Liver (tissue), 9 donors: ENCODE data around the gene PDLIM7. TPM values are rescaled to one million over a fixed set of nuclear protein-coding genes. Genes with fewer than 3 reads are reported as not detected.

Source experiments
- DNase-seq: peaks from one replicate; pipeline ENCODE4 v3.0.0-alpha.2; 2017; ENCODE audit warnings: low spot score
- H3K27ac ChIP-seq, 2 donors: one replicate each; pipeline ENCODE4 v1.7.0; 2013; ENCODE audit warnings: inconsistent platforms in 2 of 2, low read length in 2 of 2, control low read depth in 1 of 2, low read depth in 1 of 2, mild to moderate bottlenecking in 1 of 2
- H3K27me3 ChIP-seq, 4 donors: one replicate each; pipeline versions ENCODE4 v1.6.1 to v1.7.0; 2013; ENCODE audit warnings: low read length in 3 of 4, inconsistent platforms in 1 of 4, mild to moderate bottlenecking in 1 of 4, moderate library complexity in 1 of 4; ENCODE audit not compliant: control insufficient read depth in 4 of 4, insufficient read depth in 4 of 4
- H3K36me3 ChIP-seq, 4 donors: one replicate each; pipeline versions ENCODE4 v1.6.1 to v1.7.0; 2013; ENCODE audit warnings: low read length in 3 of 4, mild to moderate bottlenecking in 3 of 4, low read depth in 1 of 4, moderate library complexity in 1 of 4; ENCODE audit not compliant: control insufficient read depth in 4 of 4, insufficient read depth in 3 of 4
- H3K4me1 ChIP-seq, 4 donors: one replicate each; pipeline versions ENCODE4 v1.6.1 to v1.7.0; 2013; ENCODE audit warnings: low read length in 3 of 4, mild to moderate bottlenecking in 3 of 4, moderate library complexity in 1 of 4; ENCODE audit not compliant: control insufficient read depth in 4 of 4, insufficient read depth in 4 of 4
- H3K4me3 ChIP-seq, 3 donors: one replicate each; pipeline versions ENCODE4 v1.6.1 to v1.7.0; 2013; ENCODE audit warnings: low read length in 3 of 3, control low read depth in 1 of 3, low read depth in 1 of 3, mild to moderate bottlenecking in 1 of 3
- H3K9ac ChIP-seq, 2 donors: one replicate each; pipeline ENCODE4 v1.7.0; 2013; ENCODE audit warnings: low read length in 2 of 2, mild to moderate bottlenecking in 2 of 2, moderate library complexity in 2 of 2, control low read depth in 1 of 2, low read depth in 1 of 2
- H3K9me3 ChIP-seq, 4 donors: one replicate each; pipeline versions ENCODE4 v1.6.1 to v1.7.0; 2013; ENCODE audit warnings: low read length in 3 of 4; ENCODE audit not compliant: control insufficient read depth in 4 of 4
- CTCF ChIP-seq: fragments of 150-350 bp; IDR thresholded peaks from 2 replicates; pipeline ENCODE4 v1.5.1; 2017; ENCODE audit warnings: improper control_type of control experiment, low read depth, low read length; ENCODE audit not compliant: missing input control
- FOXA2 ChIP-seq: IDR thresholded peaks from 2 replicates; pipeline ENCODE4 v1.6.1; 2016; ENCODE audit warnings: antibody characterized with exemption
- GABPA ChIP-seq, 2 donors: IDR thresholded peaks in 1 of 2; conservative IDR thresholded peaks in 1 of 2; 2 replicates each; pipeline ENCODE4 v1.6.1; 2016; ENCODE audit warnings: antibody characterized with exemption in 2 of 2, mild to moderate bottlenecking in 1 of 2, moderate library complexity in 1 of 2
- HNF4A ChIP-seq, 2 donors: conservative IDR thresholded peaks; 2 replicates each; pipeline ENCODE4 v1.6.1; 2016; ENCODE audit warnings: antibody characterized with exemption in 2 of 2, mild to moderate bottlenecking in 2 of 2
- HNF4G ChIP-seq: IDR thresholded peaks from 2 replicates; pipeline ENCODE4 v1.6.1; 2016; ENCODE audit warnings: antibody characterized with exemption
- JUND ChIP-seq, 2 donors: IDR thresholded peaks; 2 replicates each; pipeline ENCODE4 v1.6.1; 2016; ENCODE audit warnings: antibody characterized with exemption in 2 of 2
- NR2F2 ChIP-seq: IDR thresholded peaks from 2 replicates; pipeline ENCODE4 v1.6.1; 2016; ENCODE audit warnings: antibody characterized with exemption
- RXRA ChIP-seq, 2 donors: IDR thresholded peaks; 2 replicates each; pipeline ENCODE4 v1.6.1; 2017 to 2018; ENCODE audit warnings: antibody characterized with exemption in 2 of 2, mild to moderate bottlenecking in 1 of 2
- SP1 ChIP-seq: IDR thresholded peaks from 2 replicates; pipeline ENCODE4 v1.6.1; 2018; ENCODE audit warnings: antibody characterized with exemption, mild to moderate bottlenecking
- TAF1 ChIP-seq: conservative IDR thresholded peaks from 2 replicates; pipeline ENCODE4 v1.6.1; 2016; ENCODE audit warnings: antibody characterized with exemption, mild to moderate bottlenecking
- YY1 ChIP-seq: IDR thresholded peaks from 2 replicates; pipeline ENCODE4 v1.6.1; 2016; ENCODE audit warnings: antibody characterized with exemption, mild to moderate bottlenecking
- WGBS: extraction: QIAGEN DNeasy Blood & Tissue Kit; methylation state at CpG from one replicate; pipeline ENCODE4 v1.1.7; 2013; 5-methylcytosine and 5-hydroxymethylcytosine counted together
- polyA plus RNA-seq, 2 donors: library from polyadenylated mRNA; stranded (reverse) in 1 of 2; unstranded in 1 of 2; fragments of 200-250 nt in 1 of 2; fragments of >200 nt in 1 of 2; fragmentation: Nextera tagmentation in 1 of 2; extraction: Ambion mirVana in 1 of 2; gene quantifications; one replicate each; pipeline versions ENCODE4 v1.2.1 to v1.2.3, GENCODE V29; 2013 to 2015
- total RNA-seq, 2 donors: library from RNA; depleted of rRNA; stranded (reverse); fragments of >200 nt; gene quantifications; one replicate each; pipeline ENCODE4 v1.2.3, GENCODE V29; 2014
- TF ChIP-seq, protein P1 (sequence below): IDR thresholded peaks from 2 replicates; pipeline ENCODE4 v1.6.1; 2016; ENCODE audit warnings: antibody characterized with exemption
- TF ChIP-seq, protein P2 (sequence below): IDR thresholded peaks from 2 replicates; pipeline ENCODE4 v1.6.1; 2016; ENCODE audit warnings: antibody characterized with exemption, mild to moderate bottlenecking
- donor health status: healthy.
- donor health status: healthy.
- donor health status: healthy.
- donor health status: healthy.
- donor health status: healthy.

The PDLIM7 gene
- total and polyA plus RNA-seq, 4 donors = 5.5 to 36.0 (median 8.5) TPM

GRCh38 chr5:177434437-177434836, 63.0 kb downstream of the PDLIM7 start (continued):
- TF ChIP-seq, protein P1, sequence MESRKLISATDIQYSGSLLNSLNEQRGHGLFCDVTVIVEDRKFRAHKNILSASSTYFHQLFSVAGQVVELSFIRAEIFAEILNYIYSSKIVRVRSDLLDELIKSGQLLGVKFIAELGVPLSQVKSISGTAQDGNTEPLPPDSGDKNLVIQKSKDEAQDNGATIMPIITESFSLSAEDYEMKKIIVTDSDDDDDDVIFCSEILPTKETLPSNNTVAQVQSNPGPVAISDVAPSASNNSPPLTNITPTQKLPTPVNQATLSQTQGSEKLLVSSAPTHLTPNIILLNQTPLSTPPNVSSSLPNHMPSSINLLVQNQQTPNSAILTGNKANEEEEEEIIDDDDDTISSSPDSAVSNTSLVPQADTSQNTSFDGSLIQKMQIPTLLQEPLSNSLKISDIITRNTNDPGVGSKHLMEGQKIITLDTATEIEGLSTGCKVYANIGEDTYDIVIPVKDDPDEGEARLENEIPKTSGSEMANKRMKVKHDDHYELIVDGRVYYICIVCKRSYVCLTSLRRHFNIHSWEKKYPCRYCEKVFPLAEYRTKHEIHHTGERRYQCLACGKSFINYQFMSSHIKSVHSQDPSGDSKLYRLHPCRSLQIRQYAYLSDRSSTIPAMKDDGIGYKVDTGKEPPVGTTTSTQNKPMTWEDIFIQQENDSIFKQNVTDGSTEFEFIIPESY = no peak

DNA sequence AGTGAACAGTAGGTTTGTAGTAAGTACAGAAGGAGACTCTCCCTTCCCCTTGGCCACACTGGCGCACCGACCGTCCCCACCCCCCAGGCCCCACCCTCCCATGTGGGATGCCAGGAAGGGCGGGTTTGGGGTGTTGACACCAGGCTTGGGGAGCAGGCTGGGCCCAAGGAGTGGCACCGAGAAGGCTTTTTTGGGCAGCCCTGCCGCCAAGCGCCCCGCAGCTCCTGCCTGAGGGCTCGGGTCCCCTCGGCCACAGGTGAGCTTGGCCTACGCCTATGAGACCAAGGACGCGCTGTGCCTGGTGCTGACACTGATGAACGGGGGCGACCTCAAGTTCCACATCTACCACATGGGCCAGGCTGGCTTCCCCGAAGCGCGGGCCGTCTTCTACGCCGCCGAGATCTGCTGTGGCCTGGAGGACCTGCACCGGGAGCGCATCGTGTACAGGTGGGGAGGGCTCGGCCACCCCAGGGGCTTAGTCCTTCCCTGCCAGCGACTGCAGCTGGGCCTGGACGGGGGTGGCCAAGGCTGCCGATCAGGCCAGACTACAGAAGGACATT, 63.7 kb downstream of the PDLIM7 start:
- WGBS = 94% methylated on average over 29 of the region's 29 CpGs
- H3K4me1 ChIP-seq = peaks cover 0 to 6% (median 0%) of the 10 kb centered on the region in 4 donors
- no peak for DNase-seq
- H3K36me3 ChIP-seq = peaks cover 6 to 27% (median 19%) of the 10 kb centered on the region in 4 donors
- H3K9ac ChIP-seq = no peak overlapping the region
- H3K27me3 ChIP-seq = no peaks in the 10 kb centered on the region
- TF ChIP-seq CTCF (no peak), HNF4G (no peak), FOXA2 (no peak), HNF4A (conservative IDR thresholded peaks at IDR 0.05) (no peak), SP1 (no peak), NR2F2 (no peak), YY1 (no peak), GABPA (IDR thresholded peaks at IDR 0.05 in 1 of 2, conservative IDR thresholded peaks at IDR 0.05 in 1 of 2) (no peak), TAF1 (no peak), RXRA (IDR thresholded peaks at IDR 0.05) (no peak), JUND (IDR thresholded peaks at IDR 0.05) (no peak)
- TF ChIP-seq, protein P2, sequence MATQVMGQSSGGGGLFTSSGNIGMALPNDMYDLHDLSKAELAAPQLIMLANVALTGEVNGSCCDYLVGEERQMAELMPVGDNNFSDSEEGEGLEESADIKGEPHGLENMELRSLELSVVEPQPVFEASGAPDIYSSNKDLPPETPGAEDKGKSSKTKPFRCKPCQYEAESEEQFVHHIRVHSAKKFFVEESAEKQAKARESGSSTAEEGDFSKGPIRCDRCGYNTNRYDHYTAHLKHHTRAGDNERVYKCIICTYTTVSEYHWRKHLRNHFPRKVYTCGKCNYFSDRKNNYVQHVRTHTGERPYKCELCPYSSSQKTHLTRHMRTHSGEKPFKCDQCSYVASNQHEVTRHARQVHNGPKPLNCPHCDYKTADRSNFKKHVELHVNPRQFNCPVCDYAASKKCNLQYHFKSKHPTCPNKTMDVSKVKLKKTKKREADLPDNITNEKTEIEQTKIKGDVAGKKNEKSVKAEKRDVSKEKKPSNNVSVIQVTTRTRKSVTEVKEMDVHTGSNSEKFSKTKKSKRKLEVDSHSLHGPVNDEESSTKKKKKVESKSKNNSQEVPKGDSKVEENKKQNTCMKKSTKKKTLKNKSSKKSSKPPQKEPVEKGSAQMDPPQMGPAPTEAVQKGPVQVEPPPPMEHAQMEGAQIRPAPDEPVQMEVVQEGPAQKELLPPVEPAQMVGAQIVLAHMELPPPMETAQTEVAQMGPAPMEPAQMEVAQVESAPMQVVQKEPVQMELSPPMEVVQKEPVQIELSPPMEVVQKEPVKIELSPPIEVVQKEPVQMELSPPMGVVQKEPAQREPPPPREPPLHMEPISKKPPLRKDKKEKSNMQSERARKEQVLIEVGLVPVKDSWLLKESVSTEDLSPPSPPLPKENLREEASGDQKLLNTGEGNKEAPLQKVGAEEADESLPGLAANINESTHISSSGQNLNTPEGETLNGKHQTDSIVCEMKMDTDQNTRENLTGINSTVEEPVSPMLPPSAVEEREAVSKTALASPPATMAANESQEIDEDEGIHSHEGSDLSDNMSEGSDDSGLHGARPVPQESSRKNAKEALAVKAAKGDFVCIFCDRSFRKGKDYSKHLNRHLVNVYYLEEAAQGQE = no peak
- H3K4me3 ChIP-seq = no peak overlapping the region
- no peaks in the 10 kb centered on the region for H3K9me3 ChIP-seq
- H3K27ac ChIP-seq = no peak overlapping the region

Other genes starting within 250 kb of the PDLIM7 start
- gene RAB24, start 193.9 kb downstream of the PDLIM7 start, total RNA-seq = 10 to 100 TPM in 1 of 2 donors, 1 to 10 TPM in 1; 8.5 to 10.3 TPM
- gene RAB24, start 193.9 kb downstream of the PDLIM7 start, polyA plus RNA-seq = 10 to 100 TPM; 13.8 to 19.0 TPM
- gene PRELID1, start 193.8 kb downstream of the PDLIM7 start, total RNA-seq = 10 to 100 TPM; 47.9 to 58.4 TPM
- 100 to 1,000 TPM; 112 to 200 TPM for gene PRELID1, start 193.8 kb downstream of the PDLIM7 start, polyA plus RNA-seq
- gene MXD3, start 185.7 kb downstream of the PDLIM7 start, total RNA-seq = 10 to 100 TPM in 1 of 2 donors, 1 to 10 TPM in 1; 6.0 to 36.8 TPM
- gene MXD3, start 185.7 kb downstream of the PDLIM7 start, polyA plus RNA-seq = 1 to 10 TPM; 1.9 to 8.0 TPM
- 100 to 1,000 TPM; 279 to 478 TPM for gene LMAN2, start 145.9 kb downstream of the PDLIM7 start, total RNA-seq
- gene LMAN2, start 145.9 kb downstream of the PDLIM7 start, polyA plus RNA-seq = 100 to 1,000 TPM; 243 to 449 TPM
- gene RGS14, start 139.7 kb downstream of the PDLIM7 start, total RNA-seq = 10 to 100 TPM; 10.2 to 53.8 TPM
- gene RGS14, start 139.7 kb downstream of the PDLIM7 start, polyA plus RNA-seq = 10 to 100 TPM; 30.7 to 35.8 TPM
- 1 to 10 TPM in 1 of 2 donors, under 1 TPM in 1; 0.23 to 1.0 TPM for gene SLC34A1, start 113.2 kb downstream of the PDLIM7 start, total RNA-seq
- gene SLC34A1, start 113.2 kb downstream of the PDLIM7 start, polyA plus RNA-seq = under 1 TPM; 0.33 to 0.60 TPM
- not detected for gene PFN3, start 96.9 kb downstream of the PDLIM7 start, total RNA-seq
- not detected for gene PFN3, start 96.9 kb downstream of the PDLIM7 start, polyA plus RNA-seq
- gene F12, start 88.0 kb downstream of the PDLIM7 start, total RNA-seq = 100 to 1,000 TPM in 1 of 2 donors, 10 to 100 TPM in 1; 27.7 to 256 TPM
- 100 to 1,000 TPM; 294 to 328 TPM for gene F12, start 88.0 kb downstream of the PDLIM7 start, polyA plus RNA-seq
- gene GRK6, start 70.9 kb downstream of the PDLIM7 start, total RNA-seq = 10 to 100 TPM; 15.2 to 24.0 TPM
- 1 to 10 TPM; 3.1 to 6.4 TPM for gene GRK6, start 70.9 kb downstream of the PDLIM7 start, polyA plus RNA-seq
- under 1 TPM; 0.17 to 0.37 TPM for gene PRR7, start 50.8 kb downstream of the PDLIM7 start, total RNA-seq
- gene PRR7, start 50.8 kb downstream of the PDLIM7 start, polyA plus RNA-seq = 1 to 10 TPM in 1 of 2 donors, under 1 TPM in 1; 0.60 to 1.4 TPM
- gene DBN1, start 24.0 kb downstream of the PDLIM7 start, total RNA-seq = 1 to 10 TPM; 2.3 to 4.9 TPM
- 1 to 10 TPM; 1.5 to 1.8 TPM for gene DBN1, start 24.0 kb downstream of the PDLIM7 start, polyA plus RNA-seq
- 10 to 100 TPM; 10.2 to 19.2 TPM for gene DOK3, start 12.2 kb upstream of the PDLIM7 start, total RNA-seq
- gene DOK3, start 12.2 kb upstream of the PDLIM7 start, polyA plus RNA-seq = 1 to 10 TPM; 1.7 to 2.9 TPM
- gene DDX41, start 19.4 kb upstream of the PDLIM7 start, total RNA-seq = 10 to 100 TPM; 42.4 to 58.5 TPM
- gene DDX41, start 19.4 kb upstream of the PDLIM7 start, polyA plus RNA-seq = 10 to 100 TPM; 20.4 to 48.7 TPM
- 10 to 100 TPM; 14.3 to 31.8 TPM for gene FAM193B, start 57.0 kb upstream of the PDLIM7 start, total RNA-seq
- gene FAM193B, start 57.0 kb upstream of the PDLIM7 start, polyA plus RNA-seq = 10 to 100 TPM; 15.5 to 16.2 TPM
- gene TMED9, start 94.6 kb upstream of the PDLIM7 start, total RNA-seq = 100 to 1,000 TPM in 1 of 2 donors, 10 to 100 TPM in 1; 68.8 to 143 TPM
- gene TMED9, start 94.6 kb upstream of the PDLIM7 start, polyA plus RNA-seq = 100 to 1,000 TPM in 1 of 2 donors, 10 to 100 TPM in 1; 66.7 to 234 TPM
- 10 to 100 TPM; 12.6 to 18.7 TPM for gene B4GALT7, start 102.5 kb upstream of the PDLIM7 start, total RNA-seq
- gene B4GALT7, start 102.5 kb upstream of the PDLIM7 start, polyA plus RNA-seq = 10 to 100 TPM in 1 of 2 donors, 1 to 10 TPM in 1; 8.1 to 19.7 TPM